Activated T-cell treated with anti-CD3 and anti-CD28 coated beads, Interleukin-2, amount 50 U/mL, for 72 hours (primary cell): ENCODE data around the gene SNAPIN. TPM values are rescaled to one million over a fixed set of nuclear protein-coding genes. Genes with fewer than 3 reads are reported as not detected.

Experiments
- ATAC-seq, 2 donors: fragments of 150-1000 bp; cut with Tn5 transposase; replicated peaks in 1 of 2; 2 replicates each; pipeline ENCODE4 v1.10.0; 2021; ENCODE audit warnings: moderate library complexity in 2 of 2, mild to moderate bottlenecking in 1 of 2
- DNase-seq, 2 donors: peaks; one replicate each; pipeline ENCODE4 v3.0.0; 2021 to 2022; ENCODE audit warnings: mixed read lengths in 1 of 2
- H3K27ac Mint-ChIP-seq: one replicate; pipeline ENCODE4 v1.8.0; 2022; ENCODE audit warnings: mild to moderate bottlenecking, moderate library complexity, mixed read lengths
- H3K27me3 Mint-ChIP-seq: one replicate; pipeline ENCODE4 v1.8.0; 2022; ENCODE audit warnings: low read depth, mixed read lengths
- H3K36me3 Mint-ChIP-seq, 2 donors: one replicate each; pipeline ENCODE4 v1.8.0; 2022; ENCODE audit warnings: mixed read lengths in 2 of 2, mild to moderate bottlenecking in 1 of 2; ENCODE audit not compliant: insufficient read depth in 2 of 2
- H3K4me1 Mint-ChIP-seq: one replicate; pipeline ENCODE4 v1.8.0; 2022; ENCODE audit warnings: low read depth, mixed read lengths
- H3K4me3 Mint-ChIP-seq, 2 donors: one replicate each; pipeline ENCODE4 v1.8.0; 2022; ENCODE audit warnings: mild to moderate bottlenecking in 2 of 2, mixed read lengths in 2 of 2, moderate library complexity in 2 of 2
- H3K9me3 Mint-ChIP-seq, 2 donors: one replicate each; pipeline ENCODE4 v1.8.0; 2022; ENCODE audit warnings: mixed read lengths in 2 of 2
- total RNA-seq, 2 donors: library from RNA; stranded (reverse); gene quantifications; one replicate each; pipeline ENCODE4 v1.2.3, GENCODE V29; 2022

SNAPIN gene
- total RNA-seq, 2 donors from 2014 or later, result 31.1 to 31.8 TPM

GRCh38 chr1:153679337-153680119, 21.0 kb downstream of the SNAPIN start:
- Mint-ChIP-seq H3K9me3 (no peaks in the 10 kb centered on the region), H3K27me3 (peaks cover 51% of the 10 kb centered on the region), H3K4me1 (peaks cover 25% of the 10 kb centered on the region), H3K36me3 (peaks cover 0 to 3% of the 10 kb centered on the region in 2 donors), H3K27ac (no peak overlapping the region), H3K4me3 (peak overlapping the region; percentile 76 to 86)
- peak; percentile 64 to 68 for ATAC-seq
- peak; percentile 36 to 40 for DNase-seq

DNA sequence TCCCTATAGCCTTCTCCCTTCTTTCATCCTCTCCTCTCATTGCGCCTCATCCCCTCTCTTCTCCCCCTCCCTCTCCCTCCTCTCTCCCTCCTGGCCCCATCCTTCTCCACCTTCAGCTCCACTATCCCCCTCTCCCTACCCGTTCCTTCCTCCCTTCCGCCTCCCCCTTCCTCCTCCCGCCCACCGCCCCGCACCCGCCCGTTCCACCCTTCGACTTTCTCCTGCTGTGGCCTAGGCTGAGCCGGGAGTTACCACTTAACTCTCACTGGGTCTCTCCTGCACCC, 21.6 kb downstream of the SNAPIN start:
- Mint-ChIP-seq H3K4me1 (peaks cover 25% of the 10 kb centered on the region), H3K27me3 (peaks cover 51% of the 10 kb centered on the region), H3K9me3 (no peaks in the 10 kb centered on the region), H3K36me3 (peaks cover 0 to 3% of the 10 kb centered on the region in 2 donors), H3K4me3 (peak overlapping the region; percentile 76 to 86), H3K27ac (no peak overlapping the region)
- ATAC-seq (no peak), DNase-seq (no peak)

DNA sequence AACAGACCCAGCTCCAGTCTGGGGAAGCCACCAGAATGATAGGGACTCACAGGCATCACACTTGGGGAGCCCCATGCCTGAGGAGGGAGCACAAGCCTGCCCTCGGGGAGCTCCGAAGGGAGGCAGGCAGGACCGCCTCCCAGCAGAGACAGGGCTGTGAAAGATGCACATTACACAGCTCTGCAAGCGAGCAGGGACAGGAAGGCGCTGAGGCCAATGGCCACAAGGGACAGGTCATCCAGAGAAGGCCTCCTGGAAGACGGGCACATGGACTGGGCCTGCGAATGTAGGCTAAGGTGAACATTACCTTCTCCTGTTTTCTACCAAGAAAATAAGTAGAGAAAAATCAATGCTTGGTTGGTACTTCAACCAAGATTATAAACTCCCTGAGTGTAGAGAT, 24.2 kb downstream of the SNAPIN start:
- H3K4me3 Mint-ChIP-seq, result no peak overlapping the region
- H3K36me3 Mint-ChIP-seq, result peaks cover 0 to 2% of the 10 kb centered on the region in 2 donors
- H3K4me1 Mint-ChIP-seq, result peaks cover 20% of the 10 kb centered on the region
- no peak for ATAC-seq
- H3K9me3 Mint-ChIP-seq, result no peaks in the 10 kb centered on the region
- H3K27ac Mint-ChIP-seq, result no peak overlapping the region
- H3K27me3 Mint-ChIP-seq, result peaks cover 56% of the 10 kb centered on the region
- DNase-seq, result no peak

DNA sequence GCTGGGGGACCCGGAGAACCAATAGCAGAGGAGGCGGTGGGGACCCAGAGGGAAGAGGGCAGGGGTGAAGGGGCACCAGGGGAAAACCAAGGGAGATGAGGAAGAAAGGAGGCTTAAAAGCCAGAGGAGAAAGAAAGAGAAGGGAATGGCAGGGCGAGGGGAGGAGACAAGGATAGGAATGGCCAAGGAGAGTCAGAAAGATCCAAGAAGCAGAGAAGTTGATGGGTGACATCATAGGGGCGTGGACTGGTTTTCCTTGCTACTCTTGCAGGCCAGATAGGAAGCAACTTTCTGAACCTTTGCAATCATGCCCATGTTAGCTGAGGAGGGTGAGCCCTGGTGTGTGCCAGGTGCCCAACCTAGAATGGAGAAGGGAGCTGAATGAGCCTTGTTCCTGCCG, 25.4 kb downstream of the SNAPIN start:
- peaks cover 45% of the 10 kb centered on the region for H3K27me3 Mint-ChIP-seq
- no peak overlapping the region for H3K27ac Mint-ChIP-seq
- H3K4me1 Mint-ChIP-seq, result peaks cover 11% of the 10 kb centered on the region
- no peak for DNase-seq
- no peak for ATAC-seq
- H3K9me3 Mint-ChIP-seq, result no peaks in the 10 kb centered on the region
- H3K36me3 Mint-ChIP-seq, result no peaks in the 10 kb centered on the region
- no peak overlapping the region for H3K4me3 Mint-ChIP-seq

GRCh38 chr1:153684892-153685291, 26.4 kb downstream of the SNAPIN start:
- no peak for ATAC-seq
- Mint-ChIP-seq H3K36me3 (no peaks in the 10 kb centered on the region), H3K4me1 (peaks cover 7% of the 10 kb centered on the region), H3K9me3 (no peaks in the 10 kb centered on the region), H3K4me3 (no peak overlapping the region), H3K27me3 (peaks cover 40% of the 10 kb centered on the region), H3K27ac (no peak overlapping the region)
- no peak for DNase-seq

GRCh38 chr1:153685544-153686340, 27.2 kb downstream of the SNAPIN start:
- peaks cover 31% of the 10 kb centered on the region for H3K27me3 Mint-ChIP-seq
- no peak for DNase-seq
- no peaks in the 10 kb centered on the region for H3K9me3 Mint-ChIP-seq
- H3K27ac Mint-ChIP-seq, result no peak overlapping the region
- no peak for ATAC-seq
- H3K4me1 Mint-ChIP-seq, result no peaks in the 10 kb centered on the region
- H3K36me3 Mint-ChIP-seq, result no peaks in the 10 kb centered on the region
- no peak overlapping the region for H3K4me3 Mint-ChIP-seq

DNA sequence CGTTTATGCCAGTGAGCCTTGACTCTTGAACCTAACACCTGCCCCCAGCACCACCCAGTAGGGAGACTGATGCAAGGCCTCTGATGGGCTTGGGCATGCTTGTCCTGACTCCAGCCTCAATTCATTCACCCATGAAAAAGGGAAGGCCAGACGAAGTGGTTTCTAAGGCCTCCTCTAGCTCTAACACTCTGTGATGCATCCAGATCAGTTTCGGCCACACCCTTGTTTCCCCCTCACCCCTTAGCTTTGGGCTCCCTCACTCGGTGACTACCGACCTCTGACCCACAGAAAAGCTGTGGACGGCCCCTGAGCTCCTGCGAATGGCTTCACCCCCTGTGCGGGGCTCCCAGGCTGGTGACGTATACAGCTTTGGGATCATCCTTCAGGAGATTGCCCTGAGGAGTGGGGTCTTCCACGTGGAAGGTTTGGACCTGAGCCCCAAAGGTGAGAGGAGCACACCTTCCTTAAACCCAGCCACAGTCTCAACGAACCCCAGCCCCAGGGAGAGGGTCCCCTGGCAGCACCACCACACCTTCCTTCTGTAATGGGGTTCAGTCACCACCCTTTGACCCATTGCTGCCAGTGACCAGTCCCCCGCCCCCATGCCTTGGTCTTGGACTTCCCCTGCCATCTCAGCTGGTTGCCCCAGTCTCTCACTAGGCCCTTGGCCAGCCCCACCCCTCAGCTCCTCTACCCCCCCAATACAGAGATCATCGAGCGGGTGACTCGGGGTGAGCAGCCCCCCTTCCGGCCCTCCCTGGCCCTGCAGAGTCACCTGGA, 29.0 kb downstream of the SNAPIN start:
- H3K4me3 Mint-ChIP-seq, result no peak overlapping the region
- H3K27ac Mint-ChIP-seq, result no peak overlapping the region
- no peaks in the 10 kb centered on the region for H3K9me3 Mint-ChIP-seq
- ATAC-seq, result no peak
- no peaks in the 10 kb centered on the region for H3K36me3 Mint-ChIP-seq
- no peaks in the 10 kb centered on the region for H3K4me1 Mint-ChIP-seq
- peaks cover 15% of the 10 kb centered on the region for H3K27me3 Mint-ChIP-seq
- no peak for DNase-seq

DNA sequence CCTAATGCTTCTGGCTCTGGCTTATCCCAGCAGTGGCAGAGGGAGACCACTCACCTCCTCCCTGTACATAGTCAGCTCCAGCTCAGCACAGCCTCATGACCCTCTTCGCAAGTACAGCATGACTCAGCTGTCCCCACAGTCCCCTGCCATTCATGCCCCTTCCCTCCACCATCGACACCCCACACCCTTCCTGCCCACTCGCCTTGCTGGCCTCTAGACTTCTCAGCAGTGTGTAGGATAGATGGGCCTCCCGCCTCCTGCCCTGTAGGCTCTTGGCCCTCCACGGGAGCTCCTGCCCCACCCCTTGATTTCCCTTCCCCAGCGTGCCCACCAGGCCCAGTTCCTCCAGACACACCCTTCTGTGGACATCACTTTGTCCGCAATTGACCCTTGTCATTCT, 29.8 kb downstream of the SNAPIN start:
- Mint-ChIP-seq H3K36me3 (no peaks in the 10 kb centered on the region), H3K27me3 (peaks cover 12% of the 10 kb centered on the region), H3K4me3 (no peak overlapping the region), H3K9me3 (no peaks in the 10 kb centered on the region), H3K27ac (no peak overlapping the region), H3K4me1 (no peaks in the 10 kb centered on the region)
- ATAC-seq, result no peak
- no peak for DNase-seq

GRCh38 chr1:153688736-153689328, 30.3 kb downstream of the SNAPIN start:
- Mint-ChIP-seq H3K9me3 (no peaks in the 10 kb centered on the region), H3K4me3 (no peak overlapping the region), H3K36me3 (no peaks in the 10 kb centered on the region), H3K27ac (no peak overlapping the region), H3K27me3 (peaks cover 12% of the 10 kb centered on the region), H3K4me1 (no peaks in the 10 kb centered on the region)
- DNase-seq (no peak), ATAC-seq (no peak)

DNA sequence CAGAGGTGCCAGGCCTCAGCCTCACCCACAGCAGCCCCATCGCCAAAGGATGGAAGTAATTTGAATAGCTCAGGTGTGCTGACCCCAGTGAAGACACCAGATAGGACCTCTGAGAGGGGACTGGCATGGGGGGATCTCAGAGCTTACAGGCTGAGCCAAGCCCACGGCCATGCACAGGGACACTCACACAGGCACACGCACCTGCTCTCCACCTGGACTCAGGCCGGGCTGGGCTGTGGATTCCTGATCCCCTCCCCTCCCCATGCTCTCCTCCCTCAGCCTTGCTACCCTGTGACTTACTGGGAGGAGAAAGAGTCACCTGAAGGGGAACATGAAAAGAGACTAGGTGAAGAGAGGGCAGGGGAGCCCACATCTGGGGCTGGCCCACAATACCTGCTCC, 35.0 kb downstream of the SNAPIN start:
- Mint-ChIP-seq H3K4me1 (no peaks in the 10 kb centered on the region), H3K27ac (no peak overlapping the region), H3K9me3 (no peaks in the 10 kb centered on the region), H3K27me3 (no peaks in the 10 kb centered on the region), H3K36me3 (no peaks in the 10 kb centered on the region), H3K4me3 (no peak overlapping the region)
- no peak for ATAC-seq
- no peak for DNase-seq

DNA sequence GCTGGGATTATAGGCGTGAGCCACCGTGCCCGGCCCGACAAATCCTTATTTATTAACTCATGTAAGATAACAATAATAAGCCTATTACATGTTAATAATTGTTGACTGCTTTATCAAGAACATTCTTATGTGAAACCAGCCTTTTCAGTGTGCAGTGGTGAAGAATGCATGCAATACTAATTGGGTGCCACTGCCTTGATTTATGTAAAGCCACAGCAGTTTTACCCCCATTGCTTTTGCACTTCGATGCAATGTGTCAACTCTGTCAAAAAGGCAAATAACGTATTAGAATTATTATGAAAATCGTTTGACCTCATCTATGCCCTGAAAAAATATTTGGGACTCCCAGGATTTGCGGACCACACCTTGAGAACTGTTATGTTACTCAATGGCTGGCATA, 38.2 kb downstream of the SNAPIN start:
- Mint-ChIP-seq H3K4me1 (no peaks in the 10 kb centered on the region), H3K27me3 (no peaks in the 10 kb centered on the region), H3K9me3 (no peaks in the 10 kb centered on the region), H3K27ac (no peak overlapping the region), H3K36me3 (no peaks in the 10 kb centered on the region), H3K4me3 (no peak overlapping the region)
- ATAC-seq, result no peak
- DNase-seq, result no peak

GRCh38 chr1:153697191-153698019, 38.9 kb downstream of the SNAPIN start:
- Mint-ChIP-seq H3K4me3 (no peak overlapping the region), H3K36me3 (no peaks in the 10 kb centered on the region), H3K27ac (no peak overlapping the region), H3K4me1 (no peaks in the 10 kb centered on the region), H3K27me3 (no peaks in the 10 kb centered on the region), H3K9me3 (no peaks in the 10 kb centered on the region)
- ATAC-seq (no peak), DNase-seq (no peak)
